ENCODE data around the gene LRRTM2. TPM values are rescaled to one million over a fixed set of nuclear protein-coding genes. Genes with fewer than 3 reads are reported as not detected.

LRRTM2 gene
- polyA plus RNA-seq, 2 of the 4 experiments (the other 2 are of a cell fraction), result not detected

DNA sequence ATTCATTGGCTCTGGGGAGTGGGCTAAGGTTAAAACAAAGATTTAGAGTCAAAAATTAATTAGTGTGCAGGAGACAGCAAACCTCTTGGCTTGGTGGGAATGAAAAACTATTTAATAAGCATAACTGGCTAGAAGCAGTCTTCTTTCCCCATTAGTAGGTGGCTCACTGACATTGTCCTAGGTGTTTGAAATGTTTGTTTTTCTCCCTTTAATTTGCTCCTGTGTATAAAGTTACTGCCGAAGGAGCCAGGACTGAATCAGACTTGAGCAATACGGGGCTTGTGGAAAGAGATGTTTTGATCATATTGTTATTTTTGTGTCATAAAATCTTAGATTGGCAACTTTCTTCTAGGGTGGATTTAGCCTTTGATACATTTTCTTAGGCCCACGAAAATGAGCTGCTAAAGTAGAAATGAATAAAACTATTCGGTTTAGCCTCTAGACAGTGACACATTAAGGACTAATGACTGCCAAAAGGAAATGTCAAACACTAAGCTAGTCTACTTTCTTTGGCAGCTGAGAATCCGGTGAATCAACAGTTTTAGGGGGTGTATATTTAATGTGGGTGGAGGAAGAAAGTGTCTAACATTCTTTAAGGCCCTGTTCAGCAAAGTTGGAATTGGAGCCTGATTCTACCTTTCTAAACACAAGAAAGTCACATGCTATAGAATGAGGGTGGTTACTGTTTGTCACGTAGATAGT, 30.2 kb downstream of the LRRTM2 start:
- H3K4me3 ChIP-seq, result no peak overlapping the region
- FAIRE-seq, result peak; percentile 46
- H3K9me3 ChIP-seq, result no peaks in the 10 kb centered on the region
- peak; percentile 50 to 78; a peak in 4 of 6 replicates for ATAC-seq
- TF ChIP-seq, protein P1, sequence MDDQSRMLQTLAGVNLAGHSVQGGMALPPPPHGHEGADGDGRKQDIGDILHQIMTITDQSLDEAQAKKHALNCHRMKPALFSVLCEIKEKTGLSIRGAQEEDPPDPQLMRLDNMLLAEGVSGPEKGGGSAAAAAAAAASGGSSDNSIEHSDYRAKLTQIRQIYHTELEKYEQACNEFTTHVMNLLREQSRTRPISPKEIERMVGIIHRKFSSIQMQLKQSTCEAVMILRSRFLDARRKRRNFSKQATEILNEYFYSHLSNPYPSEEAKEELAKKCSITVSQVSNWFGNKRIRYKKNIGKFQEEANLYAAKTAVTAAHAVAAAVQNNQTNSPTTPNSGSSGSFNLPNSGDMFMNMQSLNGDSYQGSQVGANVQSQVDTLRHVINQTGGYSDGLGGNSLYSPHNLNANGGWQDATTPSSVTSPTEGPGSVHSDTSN (IDR thresholded peaks at IDR 0.05), result no peak
- TF ChIP-seq NR3C1 (IDR thresholded peaks at IDR 0.05), result no peak
- no peak for TF ChIP-seq HOXB13 (CRISPR knock-in tag; IDR thresholded peaks at IDR 0.05; ENCODE audit: low read depth)
- no peak for TF ChIP-seq NFE2L2 (conservative IDR thresholded peaks at IDR 0.05; ENCODE audit: low read length)
- no peak for TF ChIP-seq MAFK (IDR thresholded peaks at IDR 0.05; ENCODE audit: partially characterized antibody)
- TF ChIP-seq SREBF2 (IDR thresholded peaks at IDR 0.05), result no peak
- H3K4me2 ChIP-seq, result peak overlapping the region; percentile 54
- DNase-seq (ENCODE audit: low read depth in 1 of 2, low spot score in 1 of 2), result no peak
- 24% methylated on average over 6 of the region's 6 CpGs for WGBS (ENCODE audit: missing lambda C conversion rate)
- POLR2A ChIA-PET, result no interaction called here
- peaks cover 51% of the 10 kb centered on the region for H3K4me1 ChIP-seq
- CTCF ChIA-PET, result interaction anchor here (0.7 to 1.7 kb wide), 6 partner anchors 10 to 65 kb away, joined by 3 to 5 read pairs (median 3); no protein-coding TSS in a partner anchor
- no peak overlapping the region for H3K27ac ChIP-seq

DNA sequence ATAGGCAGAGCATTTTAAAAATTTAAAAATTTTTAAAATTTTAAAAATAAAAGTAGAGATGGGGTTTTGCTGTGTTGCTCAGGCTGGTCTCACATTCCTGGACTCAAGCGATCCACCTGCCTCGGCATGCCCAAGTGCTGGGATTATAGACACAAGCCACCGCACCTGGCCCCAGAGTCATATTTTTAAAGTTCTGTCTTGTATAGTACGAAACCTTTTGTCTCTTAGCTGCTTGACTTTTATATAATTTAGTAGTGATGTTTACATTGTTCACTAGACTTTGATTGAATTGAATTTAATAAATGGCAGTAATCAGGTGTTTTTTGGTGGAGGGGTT, 31.0 kb downstream of the LRRTM2 start:
- POLR2A ChIA-PET, result no interaction called here
- H3K4me3 ChIP-seq, result no peak overlapping the region
- TF ChIP-seq FOSB (CRISPR knock-in tag; IDR thresholded peaks at IDR 0.05), result no peak
- TF ChIP-seq HOXB13 (CRISPR knock-in tag; IDR thresholded peaks at IDR 0.05; ENCODE audit: low read depth), result no peak
- TF ChIP-seq FOXS1 (CRISPR knock-in tag; IDR thresholded peaks at IDR 0.05), result no peak
- no peak for TF ChIP-seq HDAC2 (IDR thresholded peaks at IDR 0.05)
- TF ChIP-seq, protein P1 (IDR thresholded peaks at IDR 0.05), result no peak
- TF ChIP-seq, protein P2, sequence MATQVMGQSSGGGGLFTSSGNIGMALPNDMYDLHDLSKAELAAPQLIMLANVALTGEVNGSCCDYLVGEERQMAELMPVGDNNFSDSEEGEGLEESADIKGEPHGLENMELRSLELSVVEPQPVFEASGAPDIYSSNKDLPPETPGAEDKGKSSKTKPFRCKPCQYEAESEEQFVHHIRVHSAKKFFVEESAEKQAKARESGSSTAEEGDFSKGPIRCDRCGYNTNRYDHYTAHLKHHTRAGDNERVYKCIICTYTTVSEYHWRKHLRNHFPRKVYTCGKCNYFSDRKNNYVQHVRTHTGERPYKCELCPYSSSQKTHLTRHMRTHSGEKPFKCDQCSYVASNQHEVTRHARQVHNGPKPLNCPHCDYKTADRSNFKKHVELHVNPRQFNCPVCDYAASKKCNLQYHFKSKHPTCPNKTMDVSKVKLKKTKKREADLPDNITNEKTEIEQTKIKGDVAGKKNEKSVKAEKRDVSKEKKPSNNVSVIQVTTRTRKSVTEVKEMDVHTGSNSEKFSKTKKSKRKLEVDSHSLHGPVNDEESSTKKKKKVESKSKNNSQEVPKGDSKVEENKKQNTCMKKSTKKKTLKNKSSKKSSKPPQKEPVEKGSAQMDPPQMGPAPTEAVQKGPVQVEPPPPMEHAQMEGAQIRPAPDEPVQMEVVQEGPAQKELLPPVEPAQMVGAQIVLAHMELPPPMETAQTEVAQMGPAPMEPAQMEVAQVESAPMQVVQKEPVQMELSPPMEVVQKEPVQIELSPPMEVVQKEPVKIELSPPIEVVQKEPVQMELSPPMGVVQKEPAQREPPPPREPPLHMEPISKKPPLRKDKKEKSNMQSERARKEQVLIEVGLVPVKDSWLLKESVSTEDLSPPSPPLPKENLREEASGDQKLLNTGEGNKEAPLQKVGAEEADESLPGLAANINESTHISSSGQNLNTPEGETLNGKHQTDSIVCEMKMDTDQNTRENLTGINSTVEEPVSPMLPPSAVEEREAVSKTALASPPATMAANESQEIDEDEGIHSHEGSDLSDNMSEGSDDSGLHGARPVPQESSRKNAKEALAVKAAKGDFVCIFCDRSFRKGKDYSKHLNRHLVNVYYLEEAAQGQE (IDR thresholded peaks at IDR 0.05), result no peak
- TF ChIP-seq, protein P3, sequence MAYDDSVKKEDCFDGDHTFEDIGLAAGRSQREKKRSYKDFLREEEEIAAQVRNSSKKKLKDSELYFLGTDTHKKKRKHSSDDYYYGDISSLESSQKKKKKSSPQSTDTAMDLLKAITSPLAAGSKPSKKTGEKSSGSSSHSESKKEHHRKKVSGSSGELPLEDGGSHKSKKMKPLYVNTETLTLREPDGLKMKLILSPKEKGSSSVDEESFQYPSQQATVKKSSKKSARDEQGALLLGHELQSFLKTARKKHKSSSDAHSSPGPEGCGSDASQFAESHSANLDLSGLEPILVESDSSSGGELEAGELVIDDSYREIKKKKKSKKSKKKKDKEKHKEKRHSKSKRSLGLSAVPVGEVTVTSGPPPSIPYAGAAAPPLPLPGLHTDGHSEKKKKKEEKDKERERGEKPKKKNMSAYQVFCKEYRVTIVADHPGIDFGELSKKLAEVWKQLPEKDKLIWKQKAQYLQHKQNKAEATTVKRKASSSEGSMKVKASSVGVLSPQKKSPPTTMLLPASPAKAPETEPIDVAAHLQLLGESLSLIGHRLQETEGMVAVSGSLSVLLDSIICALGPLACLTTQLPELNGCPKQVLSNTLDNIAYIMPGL (CRISPR knock-in tag; IDR thresholded peaks at IDR 0.05; ENCODE audit: borderline replicate concordance), result no peak
- TF ChIP-seq ZC3H11A (IDR thresholded peaks at IDR 0.05), result no peak
- no peak for TF ChIP-seq MAX (IDR thresholded peaks at IDR 0.05)
- H3K9me3 ChIP-seq, result no peaks in the 10 kb centered on the region
- CTCF ChIA-PET, result interaction anchor here (0.7 to 1.7 kb wide), 2 partner anchors 9 to 18 kb away, joined by 3 to 5 read pairs; no protein-coding TSS in a partner anchor
- no peak overlapping the region for H3K27ac ChIP-seq
- DNase-seq (ENCODE audit: low read depth in 1 of 2, low spot score in 1 of 2) (no peak), ATAC-seq (no peak), FAIRE-seq (no peak)
- peaks cover 42% of the 10 kb centered on the region for H3K4me1 ChIP-seq
- WGBS (ENCODE audit: missing lambda C conversion rate), result 93% methylated on average over 4 of the region's 4 CpGs
- H3K4me2 ChIP-seq, result peak overlapping the region; percentile 54
